Trophoblast cell (in vitro differentiated cells and primary cell): Measurements from ENCODE around the gene RNF121.
A peak's percentile ranks its signal among the peaks of the same experiment; 100 is the strongest.

Source experiments
- DNase-seq, 2 donors: peaks; one replicate each; pipeline ENCODE4 v3.0.0-alpha.2; 2016
- H2AFZ ChIP-seq: 2 replicates; pipeline ENCODE4 v1.6.1; 2013; ENCODE audit warnings: low read length, moderate library complexity, mild to moderate bottlenecking; ENCODE audit not compliant: insufficient read depth, poor library complexity
- H2AK5ac ChIP-seq: 2 replicates; pipeline ENCODE4 v1.6.1; 2013; ENCODE audit warnings: mild to moderate bottlenecking, low read length
- H2BK120ac ChIP-seq: 2 replicates; pipeline ENCODE4 v1.6.1; 2013; ENCODE audit warnings: low read length, mild to moderate bottlenecking, moderate library complexity; ENCODE audit not compliant: insufficient read depth, poor library complexity
- H2BK12ac ChIP-seq: 2 replicates; pipeline ENCODE4 v1.6.1; 2013; ENCODE audit warnings: mild to moderate bottlenecking, low read length, moderate library complexity
- H2BK5ac ChIP-seq: 2 replicates; pipeline ENCODE4 v1.6.1; 2013; ENCODE audit warnings: low read length, low read depth, moderate library complexity, mild to moderate bottlenecking; ENCODE audit not compliant: poor library complexity
- H3K14ac ChIP-seq: 2 replicates; pipeline ENCODE4 v1.6.1; 2013; ENCODE audit warnings: mild to moderate bottlenecking, low read length
- H3K18ac ChIP-seq: 2 replicates; pipeline ENCODE4 v1.6.1; 2013; ENCODE audit warnings: mild to moderate bottlenecking, low read length
- H3K23ac ChIP-seq: 2 replicates; pipeline ENCODE4 v1.6.1; 2013; ENCODE audit warnings: low read length
- H3K27ac ChIP-seq: 2 replicates; pipeline ENCODE4 v1.5.1; 2013; ENCODE audit warnings: low read depth, mild to moderate bottlenecking, inconsistent platforms, low read length, moderate library complexity
- H3K27me3 ChIP-seq: 2 replicates; pipeline ENCODE4 v1.6.1; 2013; ENCODE audit warnings: inconsistent platforms, mild to moderate bottlenecking, low read length, moderate library complexity; ENCODE audit not compliant: insufficient read depth
- H3K36me3 ChIP-seq, 2 experiments: 1 replicate in 1 of 2; 2 replicates in 1 of 2; pipeline ENCODE4 v1.6.1; 2013; ENCODE audit warnings: low read length in 2 of 2, mild to moderate bottlenecking in 2 of 2, moderate library complexity in 1 of 2; ENCODE audit not compliant: insufficient read depth in 2 of 2, control insufficient read depth in 1 of 2
- H3K4ac ChIP-seq: 2 replicates; pipeline ENCODE4 v1.6.1; 2013; ENCODE audit warnings: low read depth, mild to moderate bottlenecking, low read length, moderate library complexity
- H3K4me1 ChIP-seq, 2 experiments: 1 replicate in 1 of 2; 2 replicates in 1 of 2; pipeline ENCODE4 v1.6.1; 2013; ENCODE audit warnings: low read length in 2 of 2, mild to moderate bottlenecking in 2 of 2, moderate library complexity in 1 of 2; ENCODE audit not compliant: insufficient read depth in 2 of 2, control insufficient read depth in 1 of 2
- H3K4me2 ChIP-seq: 2 replicates; pipeline ENCODE4 v1.6.1; 2013; ENCODE audit warnings: inconsistent platforms, mild to moderate bottlenecking, low read length, moderate library complexity
- H3K4me3 ChIP-seq: 2 replicates; pipeline ENCODE4 v1.5.1; 2013; ENCODE audit warnings: mild to moderate bottlenecking, low read depth, low read length, inconsistent platforms
- H3K79me1 ChIP-seq: one replicate; pipeline ENCODE4 v1.6.1; 2013; ENCODE audit warnings: low read length
- H3K79me2 ChIP-seq: 2 replicates; pipeline ENCODE4 v1.6.1; 2013; ENCODE audit warnings: low read length, mild to moderate bottlenecking; ENCODE audit not compliant: control insufficient read depth, insufficient read depth, poor library complexity
- H3K9ac ChIP-seq: 2 replicates; pipeline ENCODE4 v1.6.1; 2013; ENCODE audit warnings: mild to moderate bottlenecking, low read length
- H3K9me3 ChIP-seq: 2 replicates; pipeline ENCODE4 v1.6.1; 2013; ENCODE audit warnings: low read depth, mild to moderate bottlenecking, control low read depth, inconsistent platforms, low read length; ENCODE audit not compliant: insufficient read depth
- H4K12ac ChIP-seq: 2 replicates; pipeline ENCODE4 v1.6.1; 2013; ENCODE audit warnings: low read depth, mild to moderate bottlenecking, low read length, moderate library complexity
- H4K8ac ChIP-seq: 2 replicates; pipeline ENCODE4 v1.6.1; 2013; ENCODE audit warnings: low read depth, mild to moderate bottlenecking, low read length, moderate library complexity
- H4K91ac ChIP-seq: one replicate; pipeline ENCODE4 v1.6.1; 2013; ENCODE audit warnings: low read depth, mild to moderate bottlenecking, low read length, moderate library complexity
- WGBS: extraction: QIAGEN DNeasy Blood & Tissue Kit; methylation state at CpG from one replicate; pipeline ENCODE4 v1.1.7; 2013; ENCODE audit warnings: missing lambda C conversion rate; ENCODE audit not compliant: insufficient read length, insufficient coverage; ENCODE audit errors: extremely low coverage; 5-methylcytosine and 5-hydroxymethylcytosine counted together

Gene RNF121

GRCh38 chr11:72039856-72040401 lies 111.1 kb downstream of the RNF121 start:
- Histone ChIP-seq H3K23ac (no peak overlapping the region), H3K4ac (peak overlapping the region; percentile 21), H3K27me3 (no peaks in the 10 kb centered on the region), H2BK12ac (no peak overlapping the region), H3K9ac (no peak overlapping the region), H2BK120ac (no peak overlapping the region), H2BK5ac (peak overlapping the region; percentile 26), H3K4me1 (peaks cover 23% of the 10 kb centered on the region in 2 experiments), H3K36me3 (peaks cover 4 to 6% of the 10 kb centered on the region in 2 experiments), H3K4me2 (peak overlapping the region; percentile 71), H3K79me2 (peaks cover 14% of the 10 kb centered on the region), H3K14ac (peak overlapping the region; percentile 5), H2AK5ac (no peak overlapping the region), H3K9me3 (no peaks in the 10 kb centered on the region), H3K27ac (no peak overlapping the region), H4K8ac (no peak overlapping the region), H3K18ac (peak overlapping the region; percentile 26), H3K79me1 (peaks cover 14% of the 10 kb centered on the region), H4K12ac (no peak overlapping the region), H3K4me3 (peak overlapping the region; percentile 69), H4K91ac (no peak overlapping the region), H2AFZ (no peak overlapping the region)
- no CpG with 5 or more reads among the region's 6 CpGs for WGBS
- DNase-seq = no peak

GRCh38 chr11:72040491-72041363 lies 111.9 kb downstream of the RNF121 start:
- Histone ChIP-seq H3K9me3 (no peaks in the 10 kb centered on the region), H4K12ac (peak overlapping the region; percentile 50), H2AFZ (no peak overlapping the region), H3K27me3 (no peaks in the 10 kb centered on the region), H3K4me3 (peak overlapping the region; percentile 69), H4K91ac (peak overlapping the region; percentile 67), H3K79me2 (peaks cover 14% of the 10 kb centered on the region), H3K23ac (no peak overlapping the region), H3K4ac (peak overlapping the region; percentile 21), H2BK120ac (peak overlapping the region; percentile 13), H3K9ac (peak overlapping the region; percentile 59), H2BK12ac (no peak overlapping the region), H3K27ac (peak overlapping the region; percentile 75), H3K14ac (peak overlapping the region; percentile 59), H3K4me1 (peaks cover 23% of the 10 kb centered on the region in 2 experiments), H3K4me2 (peak overlapping the region; percentile 71), H3K79me1 (peaks cover 14% of the 10 kb centered on the region), H2AK5ac (no peak overlapping the region), H4K8ac (peak overlapping the region; percentile 40), H3K36me3 (peaks cover 1 to 3% of the 10 kb centered on the region in 2 experiments), H3K18ac (peak overlapping the region; percentile 26), H2BK5ac (peak overlapping the region; percentile 26)
- DNase-seq = peak; percentile 20 to 41
- no CpG with 5 or more reads among the region's 23 CpGs for WGBS

GRCh38 chr11:72041364-72042063 lies 112.7 kb downstream of the RNF121 start:
- peaks cover 23% of the 10 kb centered on the region in 2 experiments for H3K4me1 ChIP-seq
- H3K79me2 ChIP-seq = peaks cover 14% of the 10 kb centered on the region
- H3K14ac ChIP-seq = peak overlapping the region; percentile 59
- peak overlapping the region; percentile 56 for H2BK12ac ChIP-seq
- no peaks in the 10 kb centered on the region for H3K9me3 ChIP-seq
- no peaks in the 10 kb centered on the region for H3K27me3 ChIP-seq
- H3K27ac ChIP-seq = peak overlapping the region; percentile 75
- peak overlapping the region; percentile 71 for H3K4me2 ChIP-seq
- H3K23ac ChIP-seq = no peak overlapping the region
- H4K91ac ChIP-seq = peak overlapping the region; percentile 67
- peak overlapping the region; percentile 49 for H2BK120ac ChIP-seq
- H3K4me3 ChIP-seq = peak overlapping the region; percentile 69
- H4K12ac ChIP-seq = peak overlapping the region; percentile 83
- H3K36me3 ChIP-seq = peaks cover 2% of the 10 kb centered on the region in 2 experiments
- peak overlapping the region; percentile 10 for H3K4ac ChIP-seq
- no peak for DNase-seq
- no CpG with 5 or more reads among the region's 23 CpGs for WGBS
- peaks cover 14% of the 10 kb centered on the region for H3K79me1 ChIP-seq
- H2AK5ac ChIP-seq = peak overlapping the region; percentile 51
- H3K9ac ChIP-seq = peak overlapping the region; percentile 1
- peak overlapping the region; percentile 11 for H2BK5ac ChIP-seq
- peak overlapping the region; percentile 5 for H3K18ac ChIP-seq
- peak overlapping the region; percentile 32 for H2AFZ ChIP-seq
- H4K8ac ChIP-seq = peak overlapping the region; percentile 30

- peaks cover 2% of the 10 kb centered on the region in 2 experiments for H3K36me3 ChIP-seq
- H2BK12ac ChIP-seq = peak overlapping the region; percentile 56
- H4K91ac ChIP-seq = peak overlapping the region; percentile 67
- H2BK120ac ChIP-seq = peak overlapping the region; percentile 49
- DNase-seq = no peak
- H3K4me2 ChIP-seq = peak overlapping the region; percentile 71
- peak overlapping the region; percentile 75 for H3K27ac ChIP-seq
- H3K23ac ChIP-seq = no peak overlapping the region
- WGBS = no CpG with 5 or more reads among the region's 5 CpGs
- peak overlapping the region; percentile 5 for H3K18ac ChIP-seq
- H3K79me2 ChIP-seq = peaks cover 14% of the 10 kb centered on the region
- H4K12ac ChIP-seq = peak overlapping the region; percentile 83
- H3K4me1 ChIP-seq = peaks cover 23% of the 10 kb centered on the region in 2 experiments
- H4K8ac ChIP-seq = peak overlapping the region; percentile 30
- peak overlapping the region; percentile 59 for H3K14ac ChIP-seq
- H2AFZ ChIP-seq = peak overlapping the region; percentile 32
- no peak overlapping the region for H3K4me3 ChIP-seq
- peak overlapping the region; percentile 51 for H2AK5ac ChIP-seq
- H3K9ac ChIP-seq = peak overlapping the region; percentile 1
- peaks cover 14% of the 10 kb centered on the region for H3K79me1 ChIP-seq
- no peaks in the 10 kb centered on the region for H3K9me3 ChIP-seq
- H3K27me3 ChIP-seq = no peaks in the 10 kb centered on the region
- H3K4ac ChIP-seq = peak overlapping the region; percentile 10
- peak overlapping the region; percentile 11 for H2BK5ac ChIP-seq
Measured at GRCh38 chr11:72042064-72042745, 113.4 kb downstream of the RNF121 start.
